CD1c-positive myeloid dendritic cell (primary cell): ENCODE measurements around the gene CDK11A.
"Not testable (repeated sequence)": the region's sequence is repeated elsewhere in the genome, so short reads cannot be mapped to it uniquely, and the experiment has no call there.

Experiments
- DNase-seq: peaks from one replicate; pipeline ENCODE4 v3.0.0-alpha.2; 2016; ENCODE audit errors: extremely low spot score

Gene CDK11A

GRCh38 chr1:1754051-1754815 is 30.1 kb upstream of the CDK11A start:
- DNase-seq: no peak

GRCh38 chr1:1753607-1754005 is 29.4 kb upstream of the CDK11A start:
- DNase-seq: no peak

GRCh38 chr1:1752636-1753606 is 28.8 kb upstream of the CDK11A start:
- DNase-seq: no peak

GRCh38 chr1:1752190-1752589 is 28.0 kb upstream of the CDK11A start:
- no peak for DNase-seq

GRCh38 chr1:1749941-1750340 is 25.8 kb upstream of the CDK11A start:
- DNase-seq: not testable (repeated sequence)

- no peak for DNase-seq
Measured at GRCh38 chr1:1748686-1749321, 24.6 kb upstream of the CDK11A start.

GRCh38 chr1:1746566-1746909 is 22.4 kb upstream of the CDK11A start:
- DNase-seq: not testable (repeated sequence)

- DNase-seq: peak; percentile 78
Measured at GRCh38 chr1:1745651-1746565, 21.8 kb upstream of the CDK11A start.

GRCh38 chr1:1742529-1742928 is 18.4 kb upstream of the CDK11A start:
- DNase-seq: not testable (repeated sequence)

GRCh38 chr1:1741013-1741412 is 16.9 kb upstream of the CDK11A start:
- DNase-seq: peak; percentile 79

- DNase-seq: not testable (repeated sequence)
Measured at GRCh38 chr1:1738799-1739337, 14.7 kb upstream of the CDK11A start.

- not testable (repeated sequence) for DNase-seq
Measured at GRCh38 chr1:1737675-1738590, 13.8 kb upstream of the CDK11A start.

GRCh38 chr1:1732381-1732780 is 8.2 kb upstream of the CDK11A start:
- DNase-seq: no peak

- DNase-seq: no peak
Measured at GRCh38 chr1:1730870-1731269, 6.7 kb upstream of the CDK11A start.

GRCh38 chr1:1730230-1730629 is 6.1 kb upstream of the CDK11A start:
- DNase-seq: not testable (repeated sequence)

GRCh38 chr1:1729116-1729816 is 5.1 kb upstream of the CDK11A start:
- DNase-seq: not testable (repeated sequence)

GRCh38 chr1:1728308-1729005 is 4.3 kb upstream of the CDK11A start:
- DNase-seq: peak; percentile 1

GRCh38 chr1:1727131-1727651 is 3.0 kb upstream of the CDK11A start:
- not testable (repeated sequence) for DNase-seq
